Skeletal muscle satellite cell (primary cell): ENCODE results near the gene PAXIP1.
"Not testable (repeated sequence)": the region's sequence is repeated elsewhere in the genome, so short reads cannot be mapped to it uniquely, and the experiment has no call there.

ENCODE experiments used
- H3K27me3 ChIP-seq: 2 replicates; pipeline ENCODE4 v1.7.0; 2013; ENCODE audit warnings: low read length; ENCODE audit not compliant: control insufficient read depth, insufficient read depth
- H3K36me3 ChIP-seq: 2 replicates; pipeline ENCODE4 v1.7.0; 2013; ENCODE audit warnings: mild to moderate bottlenecking, control low read depth, low read length; ENCODE audit not compliant: insufficient read depth
- H3K4me1 ChIP-seq: 2 replicates; pipeline ENCODE4 v1.7.0; 2013; ENCODE audit warnings: low read length; ENCODE audit not compliant: control insufficient read depth, insufficient read depth
- H3K4me2 ChIP-seq: 2 replicates; pipeline ENCODE4 v1.7.0; 2013; ENCODE audit warnings: mild to moderate bottlenecking, low read length
- H3K4me3 ChIP-seq: 2 replicates; pipeline ENCODE4 v1.7.0; 2013; ENCODE audit warnings: low read length
- H3K9ac ChIP-seq: 2 replicates; pipeline ENCODE4 v1.7.0; 2013; ENCODE audit warnings: mild to moderate bottlenecking, low read depth, low read length, moderate library complexity
- H3K9me3 ChIP-seq: replicated peaks from 2 replicates; pipeline ENCODE4 v1.7.0; 2013; ENCODE audit warnings: mild to moderate bottlenecking, control low read depth, low read length

PAXIP1 gene

GRCh38 chr7:154937837-154938236, 65.1 kb downstream of the PAXIP1 start:
- no peaks in the 10 kb centered on the region for H3K4me1 ChIP-seq
- no peaks in the 10 kb centered on the region for H3K9me3 ChIP-seq
- H3K4me3 ChIP-seq, result no peak overlapping the region

GRCh38 chr7:154934353-154934952, 68.5 kb downstream of the PAXIP1 start:
- not testable (repeated sequence) for H3K4me2 ChIP-seq, H3K36me3 ChIP-seq, H3K4me3 ChIP-seq, H3K4me1 ChIP-seq, H3K9me3 ChIP-seq, H3K9ac ChIP-seq, H3K27me3 ChIP-seq

More at GRCh38 chr7:154937837-154938236, 65.1 kb downstream of the PAXIP1 start:
- Histone ChIP-seq H3K4me2 (no peak overlapping the region), H3K27me3 (no peaks in the 10 kb centered on the region), H3K36me3 (peaks cover 7% of the 10 kb centered on the region), H3K9ac (no peak overlapping the region)

- Histone ChIP-seq H3K4me2 (no peak overlapping the region), H3K27me3 (no peaks in the 10 kb centered on the region), H3K9me3 (no peaks in the 10 kb centered on the region), H3K4me3 (no peak overlapping the region), H3K36me3 (no peaks in the 10 kb centered on the region), H3K4me1 (peaks cover 9% of the 10 kb centered on the region), H3K9ac (no peak overlapping the region)
These were observed 71.0 kb downstream of the PAXIP1 start for GRCh38 chr7:154931906-154932305.

GRCh38 chr7:154929006-154929726, 73.8 kb downstream of the PAXIP1 start:
- H3K9me3 ChIP-seq, result no peaks in the 10 kb centered on the region
- peaks cover 15% of the 10 kb centered on the region for H3K27me3 ChIP-seq
- H3K36me3 ChIP-seq, result no peaks in the 10 kb centered on the region
- H3K4me2 ChIP-seq, result peak overlapping the region; percentile 99
- peak overlapping the region; percentile 82 for H3K9ac ChIP-seq
- peaks cover 9% of the 10 kb centered on the region for H3K4me1 ChIP-seq
- peak overlapping the region; percentile 75 for H3K4me3 ChIP-seq

- no peaks in the 10 kb centered on the region for H3K36me3 ChIP-seq
- peak overlapping the region; percentile 82 for H3K9ac ChIP-seq
- H3K27me3 ChIP-seq, result peaks cover 17% of the 10 kb centered on the region
- H3K9me3 ChIP-seq, result no peaks in the 10 kb centered on the region
- H3K4me3 ChIP-seq, result peak overlapping the region; percentile 75
- peaks cover 9% of the 10 kb centered on the region for H3K4me1 ChIP-seq
- H3K4me2 ChIP-seq, result peak overlapping the region; percentile 99
These were observed 74.6 kb downstream of the PAXIP1 start for GRCh38 chr7:154928136-154929005.

GRCh38 chr7:154927624-154928125, 75.2 kb downstream of the PAXIP1 start:
- H3K4me1 ChIP-seq, result peaks cover 9% of the 10 kb centered on the region
- peak overlapping the region; percentile 75 for H3K4me3 ChIP-seq
- peak overlapping the region; percentile 99 for H3K4me2 ChIP-seq
- H3K9ac ChIP-seq, result peak overlapping the region; percentile 82
- no peaks in the 10 kb centered on the region for H3K36me3 ChIP-seq
- H3K27me3 ChIP-seq, result peaks cover 17% of the 10 kb centered on the region
- H3K9me3 ChIP-seq, result no peaks in the 10 kb centered on the region

- not testable (repeated sequence) for H3K36me3 ChIP-seq, H3K4me2 ChIP-seq, H3K4me1 ChIP-seq, H3K9me3 ChIP-seq, H3K4me3 ChIP-seq, H3K9ac ChIP-seq
- peaks cover 21% of the 10 kb centered on the region for H3K27me3 ChIP-seq
These were observed 80.5 kb downstream of the PAXIP1 start for GRCh38 chr7:154922472-154922871.

GRCh38 chr7:154919344-154920225, 83.3 kb downstream of the PAXIP1 start:
- Histone ChIP-seq H3K4me3 (no peak overlapping the region), H3K4me2 (no peak overlapping the region), H3K9ac (no peak overlapping the region), H3K36me3 (no peaks in the 10 kb centered on the region), H3K9me3 (no peaks in the 10 kb centered on the region), H3K27me3 (peaks cover 10% of the 10 kb centered on the region), H3K4me1 (peaks cover 5% of the 10 kb centered on the region)

- H3K9ac ChIP-seq, result no peak overlapping the region
- no peaks in the 10 kb centered on the region for H3K9me3 ChIP-seq
- H3K4me1 ChIP-seq, result peaks cover 5% of the 10 kb centered on the region
- H3K4me2 ChIP-seq, result no peak overlapping the region
- no peaks in the 10 kb centered on the region for H3K36me3 ChIP-seq
- H3K27me3 ChIP-seq, result peaks cover 4% of the 10 kb centered on the region
- no peak overlapping the region for H3K4me3 ChIP-seq
These were observed 84.2 kb downstream of the PAXIP1 start for GRCh38 chr7:154918741-154919140.

- Histone ChIP-seq H3K27me3 (peaks cover 7% of the 10 kb centered on the region), H3K9me3 (no peaks in the 10 kb centered on the region), H3K4me3 (no peak overlapping the region), H3K4me2 (no peak overlapping the region), H3K9ac (no peak overlapping the region), H3K36me3 (no peaks in the 10 kb centered on the region), H3K4me1 (peaks cover 5% of the 10 kb centered on the region)
These were observed 84.7 kb downstream of the PAXIP1 start for GRCh38 chr7:154918266-154918665.

GRCh38 chr7:154917808-154918160, 85.1 kb downstream of the PAXIP1 start:
- Histone ChIP-seq H3K4me3 (no peak overlapping the region), H3K4me2 (no peak overlapping the region), H3K27me3 (peaks cover 12% of the 10 kb centered on the region), H3K4me1 (peaks cover 5% of the 10 kb centered on the region), H3K9ac (no peak overlapping the region), H3K36me3 (no peaks in the 10 kb centered on the region), H3K9me3 (no peaks in the 10 kb centered on the region)
